ENCODE results near the gene HOTAIR.

Gene HOTAIR

GRCh38 chr12:53971129-53971528 is 3.6 kb downstream of the HOTAIR start:
- Histone ChIP-seq H3K36me3 (replicated peaks in 1 of 2; ENCODE audit: control insufficient read depth in 2 of 2, insufficient read depth in 2 of 2, low read length in 2 of 2) (no peaks in the 10 kb centered on the region), H2BK120ac (ENCODE audit: low read depth, low read length) (no peak overlapping the region), H4K91ac (ENCODE audit: low read depth, low read length, poor library complexity) (no peak overlapping the region), H2BK15ac (ENCODE audit: low read length) (no peak overlapping the region), H3K27ac (replicated peaks; ENCODE audit: low read length) (no peak overlapping the region), H2BK12ac (ENCODE audit: low read length) (no peak overlapping the region), H3K79me1 (ENCODE audit: low read depth, low read length) (no peaks in the 10 kb centered on the region), H3K23ac (ENCODE audit: low read depth, low read length, poor library complexity) (no peak overlapping the region), H3K4ac (ENCODE audit: low read length) (no peak overlapping the region), H2AK5ac (ENCODE audit: low read depth, low read length) (no peak overlapping the region), H4K8ac (ENCODE audit: low read depth, low read length) (no peak overlapping the region), H3K4me1 (ENCODE audit: control insufficient read depth in 2 of 2, insufficient read depth in 1 of 2, low read depth in 1 of 2, low read length in 2 of 2) (no peaks in the 10 kb centered on the region), H3K14ac (ENCODE audit: low read length) (no peak overlapping the region), H3K4me3 (ENCODE audit: low read length in 2 of 2) (no peak overlapping the region), H2AFZ (ENCODE audit: low read length) (no peak overlapping the region), H3K4me2 (ENCODE audit: insufficient read depth, low read length, poor library complexity, severe bottlenecking) (no peak overlapping the region), H3K9ac (ENCODE audit: low read depth, low read length, poor library complexity) (no peak overlapping the region), H3K18ac (ENCODE audit: low read length) (no peak overlapping the region), H3K27me3 (ENCODE audit: control insufficient read depth in 3 of 3, insufficient read depth in 3 of 3, low read depth in 1 of 3, low read length in 3 of 3) (peaks cover 82 to 100% (median 100%) of the 10 kb centered on the region in 3 experiments), H3K9me3 (replicated peaks in 1 of 2; ENCODE audit: control insufficient read depth in 2 of 2, insufficient read depth in 1 of 2, low read depth in 1 of 2, low read length in 2 of 2) (peaks cover 0 to 13% of the 10 kb centered on the region in 2 donors), H2BK5ac (ENCODE audit: low read length) (no peak overlapping the region)
- no peak for DNase-seq (ENCODE audit: low spot score)
- no CpG with 5 or more reads among the region's 3 CpGs for WGBS, 2 donors (ENCODE audit: extremely low coverage in 2 of 2, insufficient read length in 2 of 2, insufficient replicate concordance in 1 of 2)

- Histone ChIP-seq H4K91ac (ENCODE audit: low read depth, low read length, poor library complexity) (no peak overlapping the region), H3K4me2 (ENCODE audit: insufficient read depth, low read length, poor library complexity, severe bottlenecking) (no peak overlapping the region), H3K27me3 (ENCODE audit: control insufficient read depth in 3 of 3, insufficient read depth in 3 of 3, low read depth in 1 of 3, low read length in 3 of 3) (peaks cover 77 to 100% (median 100%) of the 10 kb centered on the region in 3 experiments), H3K36me3 (replicated peaks in 1 of 2; ENCODE audit: control insufficient read depth in 2 of 2, insufficient read depth in 2 of 2, low read length in 2 of 2) (no peaks in the 10 kb centered on the region), H3K4me1 (ENCODE audit: control insufficient read depth in 2 of 2, insufficient read depth in 1 of 2, low read depth in 1 of 2, low read length in 2 of 2) (no peaks in the 10 kb centered on the region), H2BK15ac (ENCODE audit: low read length) (no peak overlapping the region), H3K79me1 (ENCODE audit: low read depth, low read length) (no peaks in the 10 kb centered on the region), H3K18ac (ENCODE audit: low read length) (no peak overlapping the region), H3K9me3 (replicated peaks in 1 of 2; ENCODE audit: control insufficient read depth in 2 of 2, insufficient read depth in 1 of 2, low read depth in 1 of 2, low read length in 2 of 2) (peaks cover 0 to 10% of the 10 kb centered on the region in 2 donors), H3K4me3 (ENCODE audit: low read length in 2 of 2) (no peak overlapping the region), H2BK12ac (ENCODE audit: low read length) (no peak overlapping the region), H3K9ac (ENCODE audit: low read depth, low read length, poor library complexity) (no peak overlapping the region), H4K8ac (ENCODE audit: low read depth, low read length) (no peak overlapping the region), H3K14ac (ENCODE audit: low read length) (no peak overlapping the region), H2AK5ac (ENCODE audit: low read depth, low read length) (no peak overlapping the region), H2BK120ac (ENCODE audit: low read depth, low read length) (no peak overlapping the region), H3K4ac (ENCODE audit: low read length) (no peak overlapping the region), H3K23ac (ENCODE audit: low read depth, low read length, poor library complexity) (peak overlapping the region; percentile 47), H2BK5ac (ENCODE audit: low read length) (no peak overlapping the region), H2AFZ (ENCODE audit: low read length) (no peak overlapping the region), H3K27ac (replicated peaks; ENCODE audit: low read length) (no peak overlapping the region)
- no CpG with 5 or more reads among the region's 4 CpGs for WGBS, 2 donors (ENCODE audit: extremely low coverage in 2 of 2, insufficient read length in 2 of 2, insufficient replicate concordance in 1 of 2)
- DNase-seq (ENCODE audit: low spot score): no peak
These were observed 4.3 kb downstream of the HOTAIR start for GRCh38 chr12:53970451-53970850.

GRCh38 chr12:53969588-53970259 is 5.0 kb downstream of the HOTAIR start:
- Histone ChIP-seq H4K8ac (ENCODE audit: low read depth, low read length) (no peak overlapping the region), H2BK120ac (ENCODE audit: low read depth, low read length) (no peak overlapping the region), H3K9ac (ENCODE audit: low read depth, low read length, poor library complexity) (no peak overlapping the region), H3K27ac (replicated peaks; ENCODE audit: low read length) (no peak overlapping the region), H4K91ac (ENCODE audit: low read depth, low read length, poor library complexity) (no peak overlapping the region), H2AK5ac (ENCODE audit: low read depth, low read length) (no peak overlapping the region), H3K14ac (ENCODE audit: low read length) (no peak overlapping the region), H2AFZ (ENCODE audit: low read length) (no peak overlapping the region), H2BK15ac (ENCODE audit: low read length) (no peak overlapping the region), H3K4me1 (ENCODE audit: control insufficient read depth in 2 of 2, insufficient read depth in 1 of 2, low read depth in 1 of 2, low read length in 2 of 2) (no peaks in the 10 kb centered on the region), H2BK5ac (ENCODE audit: low read length) (no peak overlapping the region), H3K4ac (ENCODE audit: low read length) (no peak overlapping the region), H3K27me3 (ENCODE audit: control insufficient read depth in 3 of 3, insufficient read depth in 3 of 3, low read depth in 1 of 3, low read length in 3 of 3) (peaks cover 71 to 100% (median 100%) of the 10 kb centered on the region in 3 experiments), H3K18ac (ENCODE audit: low read length) (no peak overlapping the region), H3K9me3 (replicated peaks in 1 of 2; ENCODE audit: control insufficient read depth in 2 of 2, insufficient read depth in 1 of 2, low read depth in 1 of 2, low read length in 2 of 2) (peaks cover 0 to 10% of the 10 kb centered on the region in 2 donors), H2BK12ac (ENCODE audit: low read length) (no peak overlapping the region), H3K4me3 (ENCODE audit: low read length in 2 of 2) (no peak overlapping the region), H3K79me1 (ENCODE audit: low read depth, low read length) (no peaks in the 10 kb centered on the region), H3K23ac (ENCODE audit: low read depth, low read length, poor library complexity) (no peak overlapping the region), H3K4me2 (ENCODE audit: insufficient read depth, low read length, poor library complexity, severe bottlenecking) (no peak overlapping the region), H3K36me3 (replicated peaks in 1 of 2; ENCODE audit: control insufficient read depth in 2 of 2, insufficient read depth in 2 of 2, low read length in 2 of 2) (no peaks in the 10 kb centered on the region)
- no CpG with 5 or more reads among the region's 12 CpGs for WGBS, 2 donors (ENCODE audit: extremely low coverage in 2 of 2, insufficient read length in 2 of 2, insufficient replicate concordance in 1 of 2)
- no peak for DNase-seq (ENCODE audit: low spot score)

GRCh38 chr12:53968214-53969127 is 6.3 kb downstream of the HOTAIR start:
- DNase-seq (ENCODE audit: low spot score): no peak
- Histone ChIP-seq H3K14ac (ENCODE audit: low read length) (no peak overlapping the region), H3K23ac (ENCODE audit: low read depth, low read length, poor library complexity) (no peak overlapping the region), H3K36me3 (replicated peaks in 1 of 2; ENCODE audit: control insufficient read depth in 2 of 2, insufficient read depth in 2 of 2, low read length in 2 of 2) (no peaks in the 10 kb centered on the region), H4K91ac (ENCODE audit: low read depth, low read length, poor library complexity) (no peak overlapping the region), H3K27ac (replicated peaks; ENCODE audit: low read length) (no peak overlapping the region), H3K18ac (ENCODE audit: low read length) (no peak overlapping the region), H3K79me1 (ENCODE audit: low read depth, low read length) (no peaks in the 10 kb centered on the region), H2BK5ac (ENCODE audit: low read length) (no peak overlapping the region), H4K8ac (ENCODE audit: low read depth, low read length) (no peak overlapping the region), H3K4me1 (ENCODE audit: control insufficient read depth in 2 of 2, insufficient read depth in 1 of 2, low read depth in 1 of 2, low read length in 2 of 2) (no peaks in the 10 kb centered on the region), H3K4me2 (ENCODE audit: insufficient read depth, low read length, poor library complexity, severe bottlenecking) (no peak overlapping the region), H2BK12ac (ENCODE audit: low read length) (no peak overlapping the region), H2AFZ (ENCODE audit: low read length) (no peak overlapping the region), H2BK15ac (ENCODE audit: low read length) (no peak overlapping the region), H2AK5ac (ENCODE audit: low read depth, low read length) (no peak overlapping the region), H3K9ac (ENCODE audit: low read depth, low read length, poor library complexity) (no peak overlapping the region), H3K9me3 (replicated peaks in 1 of 2; ENCODE audit: control insufficient read depth in 2 of 2, insufficient read depth in 1 of 2, low read depth in 1 of 2, low read length in 2 of 2) (peaks cover 0 to 11% of the 10 kb centered on the region in 2 donors), H2BK120ac (ENCODE audit: low read depth, low read length) (no peak overlapping the region), H3K4ac (ENCODE audit: low read length) (no peak overlapping the region), H3K27me3 (ENCODE audit: control insufficient read depth in 3 of 3, insufficient read depth in 3 of 3, low read depth in 1 of 3, low read length in 3 of 3) (peaks cover 68 to 100% (median 100%) of the 10 kb centered on the region in 3 experiments), H3K4me3 (ENCODE audit: low read length in 2 of 2) (no peak overlapping the region)
- WGBS, 2 donors (ENCODE audit: extremely low coverage in 2 of 2, insufficient read length in 2 of 2, insufficient replicate concordance in 1 of 2): no CpG with 5 or more reads among the region's 24 CpGs
